A549 (cell line): ENCODE data around the gene DCBLD1. TPM values are rescaled to one million over a fixed set of nuclear protein-coding genes. Genes with fewer than 3 reads are reported as not detected.

Source experiments
- ATAC-seq, 2 experiments: fragments of 200-7000 bp in 1 of 2; fragments of >200 bp in 1 of 2; cut with Nextera tagmentation in 1 of 2; cut with Tn5 transposase in 1 of 2; 3 replicates each; pipeline versions ENCODE4 v1.8.0 to v1.9.1; 2018 to 2020; ENCODE audit warnings: mild to moderate bottlenecking in 1 of 2, moderate library complexity in 1 of 2
- CTCF ChIA-PET: fragments of 300-600 bp; sonication (Branson Sonifier 250); formaldehyde crosslinking; extraction: SDS; loops from one replicate; lab custom pipeline; 2021; ENCODE audit warnings: antibody characterized with exemption, inconsistent platforms; lab: Yijun Ruan, JAX
- POLR2A ChIA-PET: fragments of 350-600 bp; formaldehyde crosslinking; extraction: SDS; loops from one replicate; lab custom pipeline; 2021; ENCODE audit warnings: antibody characterized with exemption, inconsistent platforms; lab: Yijun Ruan, JAX
- DNase-seq, 2 experiments: peaks; one replicate each; pipeline versions ENCODE4 v3.0.0 to v3.0.0-alpha.2; 2011 to 2016; ENCODE audit warnings: low read depth in 1 of 2, low spot score in 1 of 2
- FAIRE-seq: peaks from 2 replicates; lab custom pipeline; 2011; peaks lifted over from hg19 to GRCh38; lab: Jason Lieb, UNC
- H3K27ac ChIP-seq, 2 experiments: fragments of >200 bp; sonication (Bioruptor Twin); formaldehyde crosslinking; 3 replicates each; pipeline ENCODE4 v1.5.1; 2016 to 2017
- H3K4me1 ChIP-seq: fragments of >200 bp; sonication (Bioruptor Twin); formaldehyde crosslinking; 3 replicates; pipeline ENCODE4 v1.6.1; 2016
- H3K4me2 ChIP-seq: fragments of >200 bp; sonication (Bioruptor Twin); formaldehyde crosslinking; 3 replicates; pipeline ENCODE4 v1.6.1; 2016
- H3K4me3 ChIP-seq: fragments of >200 bp; sonication (Bioruptor Twin); formaldehyde crosslinking; 3 replicates; pipeline ENCODE4 v1.5.1; 2016
- H3K9me3 ChIP-seq: fragments of >200 bp; sonication (Bioruptor Twin); formaldehyde crosslinking; 3 replicates; pipeline ENCODE4 v1.6.1; 2016
- BHLHE40 ChIP-seq: IDR thresholded peaks from 2 replicates; pipeline ENCODE4 v1.6.1; 2012; ENCODE audit warnings: low read depth, low read length, inconsistent platforms
- CEBPB ChIP-seq, 2 experiments: fragments of >200 bp in 1 of 2; sonication (Bioruptor Twin) in 1 of 2; formaldehyde crosslinking in 1 of 2; IDR thresholded peaks; 2 replicates each; pipeline ENCODE4 v1.6.1; 2012 to 2016
- CTCF ChIP-seq: fragments of >200 bp; sonication (Bioruptor Twin); formaldehyde crosslinking; IDR thresholded peaks from 3 replicates; pipeline ENCODE4 v1.5.1; 2016
- EP300 ChIP-seq, 2 experiments: fragments of >200 bp; sonication (Bioruptor Twin); formaldehyde crosslinking; IDR thresholded peaks; 2 replicates in 1 of 2; 3 replicates in 1 of 2; pipeline ENCODE4 v1.6.1; 2016 to 2017
- ESRRA ChIP-seq: fragments of 150-350 bp; IDR thresholded peaks from 2 replicates; pipeline ENCODE4 v1.6.1; 2014; ENCODE audit warnings: mild to moderate bottlenecking, low read length, borderline replicate concordance
- HOXA7 ChIP-seq: fragments of 250-450 bp; sonication (Bioruptor Pico); IDR thresholded peaks from 2 replicates; pipeline ENCODE4 v1.5.0; 2020; ENCODE audit warnings: mild to moderate bottlenecking, moderate library complexity
- HOXB5 ChIP-seq: fragments of 250-450 bp; sonication (Bioruptor Pico); IDR thresholded peaks from 2 replicates; pipeline ENCODE4 v1.5.0; 2020; ENCODE audit warnings: mild to moderate bottlenecking, moderate library complexity
- JUN ChIP-seq, 2 experiments: fragments of >200 bp; sonication (Bioruptor Twin); formaldehyde crosslinking; IDR thresholded peaks; 2 replicates in 1 of 2; 3 replicates in 1 of 2; pipeline ENCODE4 v1.6.1; 2016 to 2017
- MAFK ChIP-seq: fragments of 450-650 bp; IDR thresholded peaks from 2 replicates; pipeline ENCODE4 v1.6.1; 2014; ENCODE audit not compliant: partially characterized antibody
- NFE2L2 ChIP-seq: fragments of 150-350 bp; conservative IDR thresholded peaks from 2 replicates; pipeline ENCODE4 v1.6.1; 2014; ENCODE audit warnings: low read length
- NPAS2 ChIP-seq: fragments of 250-450 bp; sonication (Bioruptor Pico); IDR thresholded peaks from 2 replicates; pipeline ENCODE4 v1.8.0; 2022; ENCODE audit warnings: mild to moderate bottlenecking, moderate library complexity, borderline replicate concordance
- PBX3 ChIP-seq: IDR thresholded peaks from 2 replicates; pipeline ENCODE4 v1.6.1; 2012
- POLR2AphosphoS2 ChIP-seq: conservative IDR thresholded peaks from 2 replicates; pipeline ENCODE4 v1.6.1; 2012; ENCODE audit warnings: low read length, improper control_type of control experiment, inconsistent platforms
- RCOR1 ChIP-seq: fragments of 150-350 bp; IDR thresholded peaks from 2 replicates; pipeline ENCODE4 v1.6.1; 2014; ENCODE audit warnings: antibody characterized with exemption, low read length, low read depth
- REST ChIP-seq: fragments of 200-600 bp; sonication (generic); IDR thresholded peaks from 2 replicates; pipeline ENCODE4 v1.6.1; 2016; ENCODE audit warnings: antibody characterized with exemption, mild to moderate bottlenecking, moderate library complexity
- SMC3 ChIP-seq: fragments of >200 bp; sonication (Bioruptor Twin); formaldehyde crosslinking; IDR thresholded peaks from 3 replicates; pipeline ENCODE4 v1.6.1; 2018; ENCODE audit warnings: inconsistent platforms
- TFCP2L1 ChIP-seq: fragments of 250-450 bp; sonication (Bioruptor Pico); IDR thresholded peaks from 2 replicates; pipeline ENCODE4 v1.5.0; 2021; ENCODE audit warnings: mild to moderate bottlenecking
- ZC3H11A ChIP-seq: fragments of 450-650 bp; IDR thresholded peaks from 2 replicates; pipeline ENCODE4 v1.6.1; 2014; ENCODE audit warnings: antibody characterized with exemption, mild to moderate bottlenecking
- ZNF302 ChIP-seq: fragments of 250-450 bp; sonication (Bioruptor Pico); IDR thresholded peaks from 2 replicates; pipeline ENCODE4 v1.9.0; 2021; ENCODE audit warnings: inconsistent platforms, mild to moderate bottlenecking, moderate library complexity
- ZSCAN20 ChIP-seq: fragments of 250-450 bp; sonication (Bioruptor Pico); IDR thresholded peaks from 2 replicates; pipeline ENCODE4 v1.8.0; 2022; ENCODE audit warnings: mild to moderate bottlenecking, moderate library complexity
- WGBS: methylation state at CpG from one replicate; pipeline ENCODE4 v1.1.6; 2017; ENCODE audit errors: missing lambda C conversion rate; 5-methylcytosine and 5-hydroxymethylcytosine counted together
- polyA plus RNA-seq, 4 experiments: library from polyadenylated mRNA; depleted of rRNA in 3 of 4; stranded (reverse); fragments of >200 nt; fragmentation: RNase III in 1 of 4; extraction: RNeasy Plus Mini Kit Qiagen cat#74134 plus additional on column Dnase treatment in 1 of 4; gene quantifications; 2 replicates in 3 of 4; 3 replicates in 1 of 4; pipeline ENCODE4 v1.2.3, GENCODE V29; 2011 to 2017
- TF ChIP-seq, protein P1 (sequence below): fragments of 250-450 bp; sonication (Bioruptor Pico); IDR thresholded peaks from 2 replicates; pipeline ENCODE4 v1.5.0; 2021; ENCODE audit warnings: mild to moderate bottlenecking, moderate library complexity, borderline replicate concordance

Gene DCBLD1
- polyA plus RNA-seq, 2 of the 4 experiments (the other 2 are of a cell fraction): 49.1 to 60.4 TPM

DNA sequence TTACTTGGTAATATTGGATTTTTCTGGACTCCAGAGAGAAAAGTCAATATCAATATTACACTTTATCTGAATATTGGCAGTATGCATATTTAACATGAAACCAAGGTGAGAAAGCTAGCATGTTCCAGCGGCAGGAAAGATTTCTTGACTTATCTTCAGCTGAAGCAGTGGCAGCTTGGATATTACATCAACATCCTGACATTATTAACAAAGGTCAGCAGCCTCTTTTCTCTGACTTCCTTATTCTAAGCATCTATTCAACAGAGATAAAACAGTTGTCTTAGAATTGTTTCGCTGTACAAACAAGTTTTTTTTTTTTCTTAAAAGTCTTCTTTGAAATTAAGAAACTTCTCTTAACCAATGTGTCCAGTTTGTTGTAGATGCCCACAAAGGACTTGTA, 11.8 kb downstream of the DCBLD1 start:
- ChIA-PET CTCF (interaction anchor here (1.1 kb wide), 1 partner anchor 61 kb away, joined by 3 read pairs; no protein-coding TSS in a partner anchor), POLR2A (interaction anchor here (2.5 kb wide), 1 partner anchor 11 kb away, joined by 10 read pairs; the partner anchor contains the start of gene DCBLD1)
- Histone ChIP-seq H3K9me3 (no peaks in the 10 kb centered on the region), H3K4me3 (peak overlapping the region; percentile 31), H3K4me1 (peaks cover 92% of the 10 kb centered on the region)
- DNase-seq: no peak
- ATAC-seq: 0 out of 6 replicates have a peak, but pooled peaks of 1 of the 2 experiments have one; percentile 18
- TF ChIP-seq SMC3: no peak
- TF ChIP-seq PBX3: no peak
- no peak for TF ChIP-seq HOXB5
- no peak for TF ChIP-seq BHLHE40
- TF ChIP-seq REST: no peak
- TF ChIP-seq RCOR1: no peak
- TF ChIP-seq CTCF: no peak
- TF ChIP-seq ZNF302 (CRISPR knock-in tag): no peak
- TF ChIP-seq ZSCAN20: no peak
- no peak for TF ChIP-seq ZC3H11A
- TF ChIP-seq, protein P1, sequence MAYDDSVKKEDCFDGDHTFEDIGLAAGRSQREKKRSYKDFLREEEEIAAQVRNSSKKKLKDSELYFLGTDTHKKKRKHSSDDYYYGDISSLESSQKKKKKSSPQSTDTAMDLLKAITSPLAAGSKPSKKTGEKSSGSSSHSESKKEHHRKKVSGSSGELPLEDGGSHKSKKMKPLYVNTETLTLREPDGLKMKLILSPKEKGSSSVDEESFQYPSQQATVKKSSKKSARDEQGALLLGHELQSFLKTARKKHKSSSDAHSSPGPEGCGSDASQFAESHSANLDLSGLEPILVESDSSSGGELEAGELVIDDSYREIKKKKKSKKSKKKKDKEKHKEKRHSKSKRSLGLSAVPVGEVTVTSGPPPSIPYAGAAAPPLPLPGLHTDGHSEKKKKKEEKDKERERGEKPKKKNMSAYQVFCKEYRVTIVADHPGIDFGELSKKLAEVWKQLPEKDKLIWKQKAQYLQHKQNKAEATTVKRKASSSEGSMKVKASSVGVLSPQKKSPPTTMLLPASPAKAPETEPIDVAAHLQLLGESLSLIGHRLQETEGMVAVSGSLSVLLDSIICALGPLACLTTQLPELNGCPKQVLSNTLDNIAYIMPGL: no peak
- no peak for TF ChIP-seq JUN (IDR thresholded peaks at IDR 0.05)
- TF ChIP-seq TFCP2L1 (CRISPR knock-in tag): no peak
- no peak for TF ChIP-seq POLR2AphosphoS2
- no peak for TF ChIP-seq MAFK
- no peak for TF ChIP-seq CEBPB (IDR thresholded peaks at IDR 0.05)
- TF ChIP-seq HOXA7 (CRISPR knock-in tag): no peak
- TF ChIP-seq, all 56 proteins: peak for 0
- peak overlapping the region; percentile 79 for H3K4me2 ChIP-seq
- 8% methylated on average over 2 of the region's 2 CpGs for WGBS
- no peak for FAIRE-seq
- peak overlapping the region; percentile 91 to 96 for H3K27ac ChIP-seq

- 10% methylated on average over 3 of the region's 3 CpGs for WGBS
- Histone ChIP-seq H3K4me2 (peak overlapping the region; percentile 79), H3K4me1 (peaks cover 94% of the 10 kb centered on the region), H3K4me3 (peak overlapping the region; percentile 31), H3K9me3 (no peaks in the 10 kb centered on the region), H3K27ac (peak overlapping the region; percentile 91 to 96)
- CTCF ChIA-PET: interaction anchor here (1.1 kb wide), 1 partner anchor 61 kb away, joined by 3 read pairs; no protein-coding TSS in a partner anchor
- POLR2A ChIA-PET: interaction anchor here (2.5 kb wide), 1 partner anchor 12 kb away, joined by 10 read pairs; the partner anchor contains the start of gene DCBLD1
- TF ChIP-seq NPAS2 (CRISPR knock-in tag) (no peak), ESRRA (no peak), EP300 (IDR thresholded peaks at IDR 0.05) (no peak), MAFK (peak; percentile 90), NFE2L2 (no peak)
- ATAC-seq (peak; percentile 51 to 65), FAIRE-seq (no peak), DNase-seq (peak in 1 of 2 experiments; percentile 44)
Observed at GRCh38 chr6:117494694-117495318, 12.3 kb downstream of the DCBLD1 start.
